Measurements from ENCODE around the gene BORCS6.

The BORCS6 gene

DNA sequence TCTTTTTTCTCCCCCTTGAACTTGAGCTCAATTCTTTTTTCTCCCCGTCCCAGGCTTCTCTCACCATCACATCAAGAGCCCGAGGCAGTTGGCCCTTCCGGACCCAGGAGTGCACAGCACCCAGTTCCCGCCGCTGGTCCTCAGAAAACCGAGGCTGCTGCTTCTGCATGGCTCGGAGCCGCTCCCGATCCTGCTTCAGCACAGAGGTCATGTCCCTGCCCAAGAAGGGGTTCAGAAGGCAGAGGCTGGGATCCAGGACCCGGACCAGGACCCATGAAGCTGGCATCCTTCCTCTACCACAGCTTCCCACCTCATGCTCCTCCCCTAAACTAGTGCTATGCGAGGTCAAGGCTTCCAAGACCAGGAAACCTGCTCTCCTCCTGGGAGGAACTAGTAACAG lies 48.2 kb downstream of the BORCS6 start:
- DNase-seq = no peak

DNA sequence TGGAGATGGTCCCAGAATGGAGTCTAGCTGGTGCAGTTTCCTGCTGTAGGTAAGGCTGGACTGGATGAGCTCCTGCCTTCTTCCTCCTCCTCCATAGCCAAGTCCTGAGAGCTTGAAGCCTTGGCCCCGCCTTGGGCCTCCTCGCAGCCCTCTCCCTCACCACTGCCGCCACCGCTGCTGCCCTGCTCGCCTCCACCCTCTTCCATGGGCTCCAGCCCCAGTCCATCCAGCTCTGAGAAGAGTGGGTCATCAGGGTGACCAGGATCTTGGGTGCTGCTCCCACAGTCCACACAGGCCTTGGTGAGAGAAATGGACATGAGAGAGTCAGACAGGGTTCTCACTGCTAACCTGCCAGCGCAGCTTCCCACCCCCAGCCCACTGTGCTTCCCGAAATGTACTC lies 48.9 kb downstream of the BORCS6 start:
- DNase-seq = no peak

DNA sequence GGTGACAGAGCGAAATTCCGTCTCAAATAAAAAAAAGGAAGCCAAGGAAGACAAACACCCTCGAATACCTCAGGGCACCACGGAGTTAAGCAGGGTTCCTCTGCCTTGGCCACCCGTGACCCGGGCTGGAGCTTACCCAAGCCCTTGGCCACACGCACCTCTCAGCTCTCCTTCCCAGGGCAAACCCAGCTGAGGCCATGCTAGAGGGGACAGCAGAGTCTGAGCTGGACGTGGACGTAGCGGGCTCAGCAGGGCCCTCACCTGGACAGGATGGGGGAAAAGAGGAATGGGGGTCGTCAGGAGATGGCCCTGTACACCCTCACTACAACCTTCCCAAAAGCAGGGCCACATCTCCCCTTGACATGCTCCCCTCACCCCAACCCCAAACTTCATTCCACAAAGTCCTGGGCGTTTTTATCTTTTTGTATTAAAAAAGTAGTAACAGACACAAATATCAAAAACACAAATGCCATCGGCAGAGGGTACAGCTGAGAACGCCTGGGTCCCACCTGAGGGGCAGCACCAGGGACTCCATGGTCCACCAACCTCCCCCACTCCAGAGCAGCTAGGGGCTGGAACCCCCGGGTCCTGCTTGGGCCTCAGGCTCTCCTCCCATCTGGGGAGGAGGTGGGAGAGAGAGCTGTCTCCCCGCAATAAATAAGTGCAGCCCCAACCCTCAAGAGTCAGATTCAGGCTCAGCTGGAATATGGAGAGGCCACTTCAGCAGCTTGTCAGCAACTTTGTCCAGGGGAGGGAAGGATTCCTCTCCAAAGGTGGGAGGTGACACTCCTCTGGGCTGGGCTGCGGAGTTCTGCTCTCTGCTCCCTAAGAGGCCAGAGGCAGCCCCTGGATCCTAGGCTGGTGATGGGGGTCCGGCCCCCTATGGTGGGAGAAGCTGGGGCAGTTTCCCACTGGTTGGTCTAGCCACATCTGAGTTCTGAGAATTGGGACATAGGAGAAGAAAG lies 49.6 kb downstream of the BORCS6 start:
- DNase-seq = no peak

DNA sequence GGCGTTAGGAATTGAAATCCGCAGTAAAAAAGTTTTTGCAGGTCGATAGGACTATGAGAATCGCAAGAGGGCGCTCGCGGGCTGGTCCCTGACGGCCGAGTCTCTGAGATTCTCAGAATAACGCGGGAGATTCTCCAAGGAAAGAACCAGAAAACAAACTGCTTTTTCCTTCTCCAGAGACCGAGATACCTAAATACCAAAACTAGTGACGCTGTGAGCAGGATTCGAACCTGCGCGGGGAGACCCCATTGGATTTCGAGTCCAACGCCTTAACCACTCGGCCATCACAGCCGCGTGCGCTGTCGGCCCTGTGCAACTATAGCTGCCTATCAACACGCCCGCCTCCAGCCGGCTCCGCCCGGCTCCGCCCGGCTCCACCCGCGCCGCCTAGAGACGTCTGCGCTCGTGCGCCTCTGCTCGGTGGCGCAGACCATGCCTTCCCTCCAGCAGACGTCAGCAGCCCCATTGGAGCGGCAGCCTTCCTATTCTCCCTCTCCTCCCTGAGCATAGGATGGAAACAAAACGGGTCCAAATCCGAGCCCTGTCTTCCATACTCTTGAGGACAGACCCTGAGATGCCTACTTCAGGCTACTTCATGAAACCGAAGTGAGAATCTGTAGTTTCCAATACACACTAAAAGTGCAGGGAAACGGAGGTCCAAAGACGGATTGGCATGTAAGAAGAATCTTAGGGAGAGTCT lies 51.2 kb downstream of the BORCS6 start:
- peak; percentile 89 to 98 (median 90) for DNase-seq

DNA sequence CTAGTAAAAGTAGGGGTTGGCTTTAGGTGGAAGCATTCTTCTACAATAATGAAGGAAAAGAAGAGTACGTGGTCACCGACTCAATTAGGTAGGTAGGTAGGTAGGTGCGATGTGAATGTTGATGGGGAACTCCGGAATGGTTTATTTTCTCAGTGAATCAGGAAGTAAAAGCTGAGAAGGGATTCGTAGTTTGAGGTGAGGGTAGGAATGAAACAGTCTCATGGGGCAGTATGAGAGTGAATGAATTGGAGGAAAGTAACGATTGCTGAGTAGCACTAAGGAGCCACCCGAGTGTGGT lies 51.7 kb downstream of the BORCS6 start:
- DNase-seq = no peak

Measured in NCI-H1417 (cell line).